CD4-positive, alpha-beta T cell (primary cell): ENCODE data around the gene OSGEPL1. TPM values are rescaled to one million over a fixed set of nuclear protein-coding genes. Genes with fewer than 3 reads are reported as not detected.
A peak's percentile ranks its signal among the peaks of the same experiment; 100 is the strongest.
"Not testable (repeated sequence)": the region's sequence is repeated elsewhere in the genome, so short reads cannot be mapped to it uniquely, and the experiment has no call there.

Experiments used
- ATAC-seq: fragments of 200-7000 bp; cut with Tn5 transposase; one replicate; pipeline ENCODE4 v1.10.0; 2022; ENCODE audit warnings: mild to moderate bottlenecking; ENCODE audit not compliant: poor library complexity
- CTCF ChIA-PET: fragments of 350-600 bp; sonication (Branson Sonifier 250); formaldehyde crosslinking; loops from one replicate; lab custom pipeline; 2021; ENCODE audit warnings: antibody characterized with exemption, inconsistent platforms; lab: Charles Lee
- POLR2A ChIA-PET: fragments of 350-600 bp; sonication (Branson Sonifier 250); formaldehyde crosslinking; loops from one replicate; lab custom pipeline; 2021; ENCODE audit warnings: antibody characterized with exemption, inconsistent platforms; lab: Charles Lee
- DNase-seq, 14 experiments: peaks; one replicate each; pipeline ENCODE4 v3.0.0-alpha.2; 2013 to 2020; ENCODE audit warnings: mixed read lengths in 2 of 14
- H3K27ac ChIP-seq, 2 donors: one replicate each; pipeline versions ENCODE4 v1.5.1 to v1.7.0; 2013; ENCODE audit warnings: low read length in 2 of 2, low read depth in 1 of 2, mild to moderate bottlenecking in 1 of 2
- H3K27me3 ChIP-seq, 2 experiments: 1 replicate in 1 of 2; 2 replicates in 1 of 2; pipeline versions ENCODE4 v1.6.1 to v1.7.0; 2013; ENCODE audit warnings: low read length in 2 of 2, control low read depth in 1 of 2, mild to moderate bottlenecking in 1 of 2, moderate library complexity in 1 of 2; ENCODE audit not compliant: insufficient read depth in 2 of 2, control insufficient read depth in 1 of 2
- H3K36me3 ChIP-seq: one replicate; pipeline ENCODE4 v1.6.1; 2013; ENCODE audit warnings: low read length, control low read depth; ENCODE audit not compliant: insufficient read depth
- H3K4me1 ChIP-seq: one replicate; pipeline ENCODE4 v1.6.1; 2013; ENCODE audit warnings: low read length, control low read depth; ENCODE audit not compliant: insufficient read depth
- H3K4me3 ChIP-seq: one replicate; pipeline ENCODE4 v1.5.1; 2013; ENCODE audit warnings: mild to moderate bottlenecking, low read length, moderate library complexity
- H3K9me3 ChIP-seq, 2 experiments: 1 replicate in 1 of 2; 2 replicates in 1 of 2; pipeline versions ENCODE4 v1.6.1 to v1.7.0; 2013; ENCODE audit warnings: low read length in 2 of 2, mild to moderate bottlenecking in 2 of 2, control low read depth in 1 of 2, moderate library complexity in 1 of 2; ENCODE audit not compliant: control insufficient read depth in 1 of 2, insufficient read depth in 1 of 2
- H3K27ac Mint-ChIP-seq: one replicate; pipeline ENCODE4 v1.8.0; 2020; ENCODE audit warnings: mixed read lengths
- H3K27me3 Mint-ChIP-seq: one replicate; pipeline ENCODE4 v1.8.0; 2021; ENCODE audit warnings: mixed read lengths
- H3K36me3 Mint-ChIP-seq: one replicate; pipeline ENCODE4 v1.8.0; 2021; ENCODE audit warnings: low read depth, mixed read lengths
- H3K4me1 Mint-ChIP-seq: one replicate; pipeline ENCODE4 v1.8.0; 2021; ENCODE audit warnings: low read depth, mixed read lengths
- H3K4me3 Mint-ChIP-seq: one replicate; pipeline ENCODE4 v1.8.0; 2020; ENCODE audit warnings: mild to moderate bottlenecking, mixed read lengths
- H3K9me3 Mint-ChIP-seq: one replicate; pipeline ENCODE4 v1.8.0; 2020; ENCODE audit warnings: mixed read lengths
- intact Hi-C, 2 experiments: fragments of 100-400 bp; cut with DNase I in 1 of 2; cut with micrococcal nuclease in 1 of 2; formaldehyde crosslinking; loops; one replicate each; pipeline versions ENCODE4 v1.15.1 to v1.9.0; 2023 to 2025; cut with DNase I, micrococcal nuclease
- total RNA-seq, 174 experiments: library from RNA in 2 of 174; stranded (reverse) in 2 of 174; gene quantifications; one replicate each; pipeline ENCODE4 v1.2.3 and lab custom pipeline; 2021 to 2026
- TF ChIP-seq, protein P1 (sequence below): fragments of 200-600 bp; IDR thresholded peaks from one replicate; pipeline ENCODE4 v1.8.0; 2022; ENCODE audit warnings: antibody characterized with exemption, mild to moderate bottlenecking

Gene OSGEPL1
- total RNA-seq, 2 experiments from 2014 or later, result 3.3 to 3.7 TPM

DNA sequence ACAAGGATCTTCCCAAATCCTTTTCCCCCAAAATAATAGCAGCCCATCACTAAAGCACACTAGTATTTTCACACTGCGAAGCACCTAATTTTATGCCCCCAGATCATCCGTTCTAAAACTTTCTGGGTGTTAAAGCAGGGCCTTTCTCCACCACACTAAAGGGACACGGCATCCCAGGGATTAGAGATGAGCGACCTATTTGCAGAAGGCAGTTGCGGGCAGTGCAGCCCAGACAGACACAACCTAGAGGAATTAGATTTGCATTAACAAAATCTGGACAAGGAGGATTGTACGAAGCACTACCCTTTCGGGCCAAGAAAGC lies 402 bp downstream of the OSGEPL1 start:
- Mint-ChIP-seq H3K27me3 (no peaks in the 10 kb centered on the region), H3K27ac (peak overlapping the region; percentile 100), H3K4me1 (peaks cover 17% of the 10 kb centered on the region), H3K36me3 (peaks cover 36% of the 10 kb centered on the region), H3K4me3 (peak overlapping the region; percentile 100), H3K9me3 (no peaks in the 10 kb centered on the region)
- Histone ChIP-seq H3K27me3 (no peaks in the 10 kb centered on the region), H3K27ac (peak overlapping the region; percentile 87 to 91), H3K4me1 (peaks cover 9% of the 10 kb centered on the region), H3K4me3 (peak overlapping the region; percentile 78), H3K9me3 (no peaks in the 10 kb centered on the region), H3K36me3 (peaks cover 7% of the 10 kb centered on the region)
- ChIA-PET CTCF (interaction anchor here (0.9 to 3.0 kb wide), 15 partner anchors 10 to 183 kb away, joined by 3 to 23 read pairs (median 7); partner anchors contain the start of genes ANKAR, ASNSD1, ORMDL1 and PMS1), POLR2A (interaction anchor here (0.7 to 4.2 kb wide), 16 partner anchors 11 to 1913 kb away, joined by 3 to 96 read pairs (median 11); partner anchors contain the start of genes ANKAR, ASNSD1, GLS and NEMP2)
- TF ChIP-seq, protein P1, sequence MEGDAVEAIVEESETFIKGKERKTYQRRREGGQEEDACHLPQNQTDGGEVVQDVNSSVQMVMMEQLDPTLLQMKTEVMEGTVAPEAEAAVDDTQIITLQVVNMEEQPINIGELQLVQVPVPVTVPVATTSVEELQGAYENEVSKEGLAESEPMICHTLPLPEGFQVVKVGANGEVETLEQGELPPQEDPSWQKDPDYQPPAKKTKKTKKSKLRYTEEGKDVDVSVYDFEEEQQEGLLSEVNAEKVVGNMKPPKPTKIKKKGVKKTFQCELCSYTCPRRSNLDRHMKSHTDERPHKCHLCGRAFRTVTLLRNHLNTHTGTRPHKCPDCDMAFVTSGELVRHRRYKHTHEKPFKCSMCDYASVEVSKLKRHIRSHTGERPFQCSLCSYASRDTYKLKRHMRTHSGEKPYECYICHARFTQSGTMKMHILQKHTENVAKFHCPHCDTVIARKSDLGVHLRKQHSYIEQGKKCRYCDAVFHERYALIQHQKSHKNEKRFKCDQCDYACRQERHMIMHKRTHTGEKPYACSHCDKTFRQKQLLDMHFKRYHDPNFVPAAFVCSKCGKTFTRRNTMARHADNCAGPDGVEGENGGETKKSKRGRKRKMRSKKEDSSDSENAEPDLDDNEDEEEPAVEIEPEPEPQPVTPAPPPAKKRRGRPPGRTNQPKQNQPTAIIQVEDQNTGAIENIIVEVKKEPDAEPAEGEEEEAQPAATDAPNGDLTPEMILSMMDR, result no peak
- ATAC-seq (no peak), DNase-seq (no peak)
- intact Hi-C loops, result loop anchor here (1.0 to 10.0 kb wide), 6 partner anchors 22 to 885 kb away; partner anchors contain the start of genes ANKAR (in 2 of the 2), ASNSD1 (in 1 of the 2), NAB1 (in 1 of the 2) and ORMDL1 (in 1 of the 2)

DNA sequence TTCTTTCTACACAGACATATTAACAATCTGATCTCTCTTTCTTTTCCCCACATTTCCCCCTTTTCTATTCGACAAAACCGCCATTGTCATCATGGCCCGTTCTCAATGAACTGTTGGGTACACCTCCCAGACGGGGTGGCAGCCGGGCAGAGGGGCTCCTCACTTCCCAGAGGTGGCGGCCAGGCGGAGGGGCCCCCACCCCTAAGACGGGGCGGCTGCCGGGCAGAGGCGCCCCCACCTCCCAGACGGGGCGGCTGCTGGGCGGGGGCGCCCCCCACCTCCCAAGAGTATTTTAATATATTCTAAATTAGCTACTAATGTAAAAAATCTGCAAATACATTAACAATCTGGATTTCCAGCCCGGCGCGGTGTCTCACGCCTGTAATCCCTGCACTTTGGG lies 2.4 kb downstream of the OSGEPL1 start:
- H3K27me3 Mint-ChIP-seq, H3K36me3 ChIP-seq, CTCF ChIA-PET, H3K27me3 ChIP-seq, H3K4me3 ChIP-seq, H3K4me3 Mint-ChIP-seq, H3K27ac ChIP-seq, H3K27ac Mint-ChIP-seq, ATAC-seq, H3K4me1 ChIP-seq, H3K9me3 ChIP-seq, POLR2A ChIA-PET, DNase-seq, H3K9me3 Mint-ChIP-seq: not testable (repeated sequence)
- Mint-ChIP-seq H3K4me1 (peaks cover 17% of the 10 kb centered on the region), H3K36me3 (peaks cover 36% of the 10 kb centered on the region)
- intact Hi-C loops, result loop anchor here (5.0 to 10.0 kb wide), 3 partner anchors 88 to 887 kb away; partner anchors contain the start of genes ANKAR (in 1 of the 2) and NAB1 (in 1 of the 2)

DNA sequence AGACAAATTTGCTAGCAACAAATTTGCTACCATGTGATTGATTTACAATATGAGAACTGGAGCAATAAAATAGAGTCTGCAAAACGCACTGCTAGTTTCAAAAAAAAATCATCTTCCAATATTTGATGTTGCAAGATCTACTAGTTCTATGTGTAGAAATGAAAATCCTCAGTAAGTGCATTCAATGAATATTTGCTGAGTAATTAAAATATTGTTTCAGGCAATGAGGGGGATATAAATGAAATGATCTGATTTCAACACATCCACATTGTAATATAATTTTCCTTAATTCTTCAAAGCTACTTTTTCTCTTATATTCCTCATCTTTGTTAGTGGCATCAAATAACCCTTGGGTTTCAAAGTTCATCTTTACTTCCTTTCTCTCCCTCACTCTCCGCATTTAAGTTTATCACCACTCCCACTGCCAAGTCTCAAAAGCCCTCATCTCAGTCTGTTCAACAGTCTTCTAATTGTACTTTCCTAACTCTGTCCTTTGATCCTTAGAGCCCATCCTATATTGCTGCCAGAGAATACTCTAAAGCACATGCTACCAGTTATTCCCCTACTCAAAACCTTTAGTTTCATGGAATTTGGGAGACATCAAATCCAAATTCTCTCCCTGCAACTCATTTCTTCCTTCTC lies 6.2 kb downstream of the OSGEPL1 start:
- no peaks in the 10 kb centered on the region for H3K27me3 Mint-ChIP-seq
- DNase-seq (no peak), ATAC-seq (no peak)
- H3K27me3 ChIP-seq, result no peaks in the 10 kb centered on the region
- H3K27ac Mint-ChIP-seq, result no peak overlapping the region
- intact Hi-C loops, result no loop called here
- H3K27ac ChIP-seq, result no peak overlapping the region
- H3K36me3 Mint-ChIP-seq, result peaks cover 46% of the 10 kb centered on the region
- H3K4me1 ChIP-seq, result no peaks in the 10 kb centered on the region
- peaks cover 30% of the 10 kb centered on the region for H3K36me3 ChIP-seq
- no peak overlapping the region for H3K4me3 ChIP-seq
- no peaks in the 10 kb centered on the region for H3K9me3 Mint-ChIP-seq
- H3K9me3 ChIP-seq, result no peaks in the 10 kb centered on the region
- ChIA-PET POLR2A (no interaction called here), CTCF (no interaction called here)
- TF ChIP-seq, protein P1, result no peak
- H3K4me1 Mint-ChIP-seq, result no peaks in the 10 kb centered on the region
- H3K4me3 Mint-ChIP-seq, result no peak overlapping the region
